Measurements from ENCODE around the gene PCDH9.
"Not testable (repeated sequence)": the region's sequence is repeated elsewhere in the genome, so short reads cannot be mapped to it uniquely, and the experiment has no call there.

The PCDH9 gene

GRCh38 chr13:66790861-66791260 is 439.3 kb downstream of the PCDH9 start:
- Mint-ChIP-seq H3K9me3 (no peaks in the 10 kb centered on the region), H3K4me1 (ENCODE audit: low read depth) (no peaks in the 10 kb centered on the region), H3K4me3 (no peak overlapping the region), H3K36me3 (ENCODE audit: low read depth) (no peaks in the 10 kb centered on the region), H3K27me3 (ENCODE audit: low read depth) (no peaks in the 10 kb centered on the region), H3K27ac (no peak overlapping the region)

- Mint-ChIP-seq H3K9me3 (no peaks in the 10 kb centered on the region), H3K27ac (no peak overlapping the region), H3K4me3 (no peak overlapping the region), H3K27me3 (ENCODE audit: low read depth) (no peaks in the 10 kb centered on the region), H3K4me1 (ENCODE audit: low read depth) (no peaks in the 10 kb centered on the region), H3K36me3 (ENCODE audit: low read depth) (no peaks in the 10 kb centered on the region)
These were observed 448.9 kb downstream of the PCDH9 start for GRCh38 chr13:66781241-66781640.

- Mint-ChIP-seq H3K4me1 (ENCODE audit: low read depth) (no peaks in the 10 kb centered on the region), H3K9me3 (no peaks in the 10 kb centered on the region), H3K4me3 (no peak overlapping the region), H3K27ac (no peak overlapping the region), H3K36me3 (ENCODE audit: low read depth) (no peaks in the 10 kb centered on the region), H3K27me3 (ENCODE audit: low read depth) (no peaks in the 10 kb centered on the region)
These were observed 449.3 kb downstream of the PCDH9 start for GRCh38 chr13:66780814-66781213.

- H3K9me3 Mint-ChIP-seq, result no peaks in the 10 kb centered on the region
- no peaks in the 10 kb centered on the region for H3K27me3 Mint-ChIP-seq (ENCODE audit: low read depth)
- no peaks in the 10 kb centered on the region for H3K4me1 Mint-ChIP-seq (ENCODE audit: low read depth)
- no peak overlapping the region for H3K4me3 Mint-ChIP-seq
- no peak overlapping the region for H3K27ac Mint-ChIP-seq
- no peaks in the 10 kb centered on the region for H3K36me3 Mint-ChIP-seq (ENCODE audit: low read depth)
These were observed 451.7 kb downstream of the PCDH9 start for GRCh38 chr13:66778461-66778860.

- Mint-ChIP-seq H3K27me3 (ENCODE audit: low read depth) (no peaks in the 10 kb centered on the region), H3K27ac (no peak overlapping the region), H3K9me3 (no peaks in the 10 kb centered on the region), H3K4me1 (ENCODE audit: low read depth) (no peaks in the 10 kb centered on the region), H3K4me3 (no peak overlapping the region), H3K36me3 (ENCODE audit: low read depth) (no peaks in the 10 kb centered on the region)
These were observed 454.9 kb downstream of the PCDH9 start for GRCh38 chr13:66775196-66775595.

- no peaks in the 10 kb centered on the region for H3K27me3 Mint-ChIP-seq (ENCODE audit: low read depth)
- no peaks in the 10 kb centered on the region for H3K4me1 Mint-ChIP-seq (ENCODE audit: low read depth)
- H3K36me3 Mint-ChIP-seq (ENCODE audit: low read depth), result no peaks in the 10 kb centered on the region
- H3K4me3 Mint-ChIP-seq, result no peak overlapping the region
- no peaks in the 10 kb centered on the region for H3K9me3 Mint-ChIP-seq
- no peak overlapping the region for H3K27ac Mint-ChIP-seq
These were observed 456.1 kb downstream of the PCDH9 start for GRCh38 chr13:66774046-66774445.

- H3K4me1 Mint-ChIP-seq (ENCODE audit: low read depth), result no peaks in the 10 kb centered on the region
- H3K4me3 Mint-ChIP-seq, result no peak overlapping the region
- no peak overlapping the region for H3K27ac Mint-ChIP-seq
- no peaks in the 10 kb centered on the region for H3K36me3 Mint-ChIP-seq (ENCODE audit: low read depth)
- no peaks in the 10 kb centered on the region for H3K27me3 Mint-ChIP-seq (ENCODE audit: low read depth)
- H3K9me3 Mint-ChIP-seq, result peaks cover 12% of the 10 kb centered on the region
These were observed 464.6 kb downstream of the PCDH9 start for GRCh38 chr13:66765559-66765958.

- not testable (repeated sequence) for H3K27ac Mint-ChIP-seq; H3K27me3 Mint-ChIP-seq (ENCODE audit: low read depth); H3K4me3 Mint-ChIP-seq; H3K36me3 Mint-ChIP-seq (ENCODE audit: low read depth); H3K4me1 Mint-ChIP-seq (ENCODE audit: low read depth)
- peaks cover 12% of the 10 kb centered on the region for H3K9me3 Mint-ChIP-seq
These were observed 469.5 kb downstream of the PCDH9 start for GRCh38 chr13:66760678-66761077.

- H3K27ac Mint-ChIP-seq, result no peak overlapping the region
- no peaks in the 10 kb centered on the region for H3K4me1 Mint-ChIP-seq (ENCODE audit: low read depth)
- no peak overlapping the region for H3K4me3 Mint-ChIP-seq
- peaks cover 12% of the 10 kb centered on the region for H3K9me3 Mint-ChIP-seq
- H3K27me3 Mint-ChIP-seq (ENCODE audit: low read depth), result no peaks in the 10 kb centered on the region
- H3K36me3 Mint-ChIP-seq (ENCODE audit: low read depth), result no peaks in the 10 kb centered on the region
These were observed 470.2 kb downstream of the PCDH9 start for GRCh38 chr13:66759919-66760318.

GRCh38 chr13:66751691-66752090 is 478.4 kb downstream of the PCDH9 start:
- no peak overlapping the region for H3K27ac Mint-ChIP-seq
- no peaks in the 10 kb centered on the region for H3K27me3 Mint-ChIP-seq (ENCODE audit: low read depth)
- no peaks in the 10 kb centered on the region for H3K4me1 Mint-ChIP-seq (ENCODE audit: low read depth)
- H3K36me3 Mint-ChIP-seq (ENCODE audit: low read depth), result no peaks in the 10 kb centered on the region
- peaks cover 12% of the 10 kb centered on the region for H3K9me3 Mint-ChIP-seq
- H3K4me3 Mint-ChIP-seq, result no peak overlapping the region

GRCh38 chr13:66748712-66749111 is 481.4 kb downstream of the PCDH9 start:
- Mint-ChIP-seq H3K27ac (no peak overlapping the region), H3K4me1 (ENCODE audit: low read depth) (no peaks in the 10 kb centered on the region), H3K36me3 (ENCODE audit: low read depth) (no peaks in the 10 kb centered on the region), H3K9me3 (peaks cover 12% of the 10 kb centered on the region), H3K4me3 (no peak overlapping the region), H3K27me3 (ENCODE audit: low read depth) (no peaks in the 10 kb centered on the region)

GRCh38 chr13:66745307-66745706 is 484.8 kb downstream of the PCDH9 start:
- H3K9me3 Mint-ChIP-seq, result peaks cover 12% of the 10 kb centered on the region
- H3K4me3 Mint-ChIP-seq, result no peak overlapping the region
- no peaks in the 10 kb centered on the region for H3K36me3 Mint-ChIP-seq (ENCODE audit: low read depth)
- H3K27me3 Mint-ChIP-seq (ENCODE audit: low read depth), result no peaks in the 10 kb centered on the region
- H3K4me1 Mint-ChIP-seq (ENCODE audit: low read depth), result no peaks in the 10 kb centered on the region
- H3K27ac Mint-ChIP-seq, result no peak overlapping the region

- Mint-ChIP-seq H3K4me3 (no peak overlapping the region), H3K27ac (no peak overlapping the region), H3K9me3 (no peaks in the 10 kb centered on the region), H3K27me3 (ENCODE audit: low read depth) (no peaks in the 10 kb centered on the region), H3K4me1 (ENCODE audit: low read depth) (no peaks in the 10 kb centered on the region), H3K36me3 (ENCODE audit: low read depth) (no peaks in the 10 kb centered on the region)
These were observed 506.6 kb downstream of the PCDH9 start for GRCh38 chr13:66723576-66723975.

GRCh38 chr13:66716538-66716937 is 513.6 kb downstream of the PCDH9 start:
- Mint-ChIP-seq H3K4me3 (no peak overlapping the region), H3K9me3 (no peaks in the 10 kb centered on the region), H3K27me3 (ENCODE audit: low read depth) (no peaks in the 10 kb centered on the region), H3K27ac (no peak overlapping the region), H3K36me3 (ENCODE audit: low read depth) (no peaks in the 10 kb centered on the region), H3K4me1 (ENCODE audit: low read depth) (no peaks in the 10 kb centered on the region)

- H3K27ac Mint-ChIP-seq, result no peak overlapping the region
- no peak overlapping the region for H3K4me3 Mint-ChIP-seq
- H3K4me1 Mint-ChIP-seq (ENCODE audit: low read depth), result no peaks in the 10 kb centered on the region
- H3K27me3 Mint-ChIP-seq (ENCODE audit: low read depth), result no peaks in the 10 kb centered on the region
- H3K36me3 Mint-ChIP-seq (ENCODE audit: low read depth), result no peaks in the 10 kb centered on the region
- no peaks in the 10 kb centered on the region for H3K9me3 Mint-ChIP-seq
These were observed 515.3 kb downstream of the PCDH9 start for GRCh38 chr13:66714795-66715194.

GRCh38 chr13:66704110-66704509 is 526.0 kb downstream of the PCDH9 start:
- Mint-ChIP-seq H3K4me1 (ENCODE audit: low read depth) (no peaks in the 10 kb centered on the region), H3K27me3 (ENCODE audit: low read depth) (no peaks in the 10 kb centered on the region), H3K4me3 (no peak overlapping the region), H3K9me3 (no peaks in the 10 kb centered on the region), H3K36me3 (ENCODE audit: low read depth) (no peaks in the 10 kb centered on the region), H3K27ac (no peak overlapping the region)
